IMR-90 (cell line): Measurements from ENCODE around the gene ETFA. TPM values are rescaled to one million over a fixed set of nuclear protein-coding genes. Genes with fewer than 3 reads are reported as not detected.

Experiments
- ATAC-seq: fragments of 200-7000 bp; cut with Tn5 transposase; 2 replicates; pipeline ENCODE4 v1.9.1; 2020; ENCODE audit warnings: low read depth, mild to moderate bottlenecking, moderate library complexity
- BruUV-seq: library from RNA; stranded (reverse); fragments of 400-500 nt; replicated peaks from 2 replicates; lab custom pipeline; 2021; lab: Mats Ljungman, UMichigan
- CTCF ChIA-PET: fragments of 300-600 bp; formaldehyde crosslinking; extraction: SDS; loops from one replicate; lab custom pipeline; 2021; ENCODE audit warnings: antibody characterized with exemption; lab: Yijun Ruan, JAX
- POLR2A ChIA-PET: fragments of 300-600 bp; sonication (Branson Sonifier 250); formaldehyde crosslinking; loops from one replicate; lab custom pipeline; 2022; ENCODE audit warnings: antibody characterized with exemption; ENCODE audit not compliant: unreplicated experiment; lab: Charles Lee
- DNase-seq: peaks from one replicate; pipeline ENCODE4 v3.0.0; 2013
- H2AFZ ChIP-seq: replicated peaks from 2 replicates; pipeline ENCODE3; 2013; ENCODE audit warnings: low read length, mild to moderate bottlenecking; ENCODE audit not compliant: poor library complexity
- H2AK5ac ChIP-seq: 2 replicates; pipeline ENCODE4 v1.6.1; 2013; ENCODE audit warnings: low read depth, low read length, inconsistent platforms
- H2AK9ac ChIP-seq: replicated peaks from 2 replicates; pipeline ENCODE3; 2013; ENCODE audit warnings: mild to moderate bottlenecking, low read depth, low read length, moderate library complexity; ENCODE audit not compliant: poor library complexity
- H2BK120ac ChIP-seq: 2 replicates; pipeline ENCODE4 v1.6.1; 2013; ENCODE audit warnings: low read depth, low read length, inconsistent platforms
- H2BK15ac ChIP-seq: 3 replicates; pipeline ENCODE4 v1.6.1; 2013; ENCODE audit warnings: low read depth, low read length, inconsistent platforms
- H2BK20ac ChIP-seq: 2 replicates; pipeline ENCODE4 v1.6.1; 2013; ENCODE audit warnings: low read depth, mild to moderate bottlenecking, inconsistent platforms, low read length, moderate library complexity
- H2BK5ac ChIP-seq: 2 replicates; pipeline ENCODE4 v1.6.1; 2013; ENCODE audit warnings: mild to moderate bottlenecking, low read depth, low read length, inconsistent platforms; ENCODE audit not compliant: poor library complexity, severe bottlenecking
- H3K14ac ChIP-seq: replicated peaks from 2 replicates; pipeline ENCODE4 v1.6.1; 2013; ENCODE audit warnings: low read depth, low read length, inconsistent platforms
- H3K18ac ChIP-seq: 2 replicates; pipeline ENCODE4 v1.6.1; 2013; ENCODE audit warnings: low read depth, low read length, control low read depth
- H3K23ac ChIP-seq: 2 replicates; pipeline ENCODE4 v1.6.1; 2013; ENCODE audit warnings: low read depth, low read length, inconsistent platforms
- H3K27ac ChIP-seq: 2 replicates; pipeline ENCODE4 v1.5.1; 2013; ENCODE audit warnings: mild to moderate bottlenecking, control low read depth, low read length; ENCODE audit not compliant: insufficient read depth
- H3K27me3 ChIP-seq: 2 replicates; pipeline ENCODE4 v1.6.1; 2013; ENCODE audit warnings: low read length; ENCODE audit not compliant: control insufficient read depth, insufficient read depth
- H3K36me3 ChIP-seq: 2 replicates; pipeline ENCODE4 v1.6.1; 2013; ENCODE audit warnings: low read length, mixed read lengths; ENCODE audit not compliant: control insufficient read depth, insufficient read depth
- H3K4ac ChIP-seq: 2 replicates; pipeline ENCODE4 v1.6.1; 2013; ENCODE audit warnings: low read depth, low read length, inconsistent platforms
- H3K4me1 ChIP-seq: 2 replicates; pipeline ENCODE4 v1.6.1; 2013; ENCODE audit warnings: low read length, mixed read lengths; ENCODE audit not compliant: control insufficient read depth, insufficient read depth
- H3K4me2 ChIP-seq: 2 replicates; pipeline ENCODE4 v1.6.1; 2013; ENCODE audit warnings: low read depth, mild to moderate bottlenecking, control low read depth, low read length, moderate library complexity
- H3K4me3 ChIP-seq: 2 replicates; pipeline ENCODE4 v1.5.1; 2013; ENCODE audit warnings: low read depth, mild to moderate bottlenecking, control low read depth, low read length, moderate library complexity; ENCODE audit not compliant: insufficient read depth
- H3K56ac ChIP-seq: 2 replicates; pipeline ENCODE4 v1.6.1; 2013; ENCODE audit warnings: low read length, inconsistent platforms; ENCODE audit not compliant: insufficient read depth; ENCODE audit errors: extremely low read depth
- H3K79me1 ChIP-seq, 2 experiments: 2 replicates each; pipeline ENCODE4 v1.6.1; 2013; ENCODE audit warnings: low read length in 2 of 2, inconsistent platforms in 1 of 2, low read depth in 1 of 2
- H3K9ac ChIP-seq: 2 replicates; pipeline ENCODE4 v1.6.1; 2013; ENCODE audit warnings: low read depth, low read length, control low read depth
- H3K9me1 ChIP-seq: 2 replicates; pipeline ENCODE4 v1.6.1; 2013; ENCODE audit warnings: low read length, inconsistent platforms; ENCODE audit not compliant: insufficient read depth
- H3K9me3 ChIP-seq: 2 replicates; pipeline ENCODE4 v1.6.1; 2013; ENCODE audit warnings: low read length; ENCODE audit not compliant: control insufficient read depth, insufficient read depth
- H4K20me1 ChIP-seq: 2 replicates; pipeline ENCODE4 v1.6.1; 2013; ENCODE audit warnings: low read length, inconsistent platforms; ENCODE audit not compliant: insufficient read depth
- H4K5ac ChIP-seq: 2 replicates; pipeline ENCODE4 v1.6.1; 2013; ENCODE audit warnings: mild to moderate bottlenecking, low read depth, low read length, control low read depth
- H4K8ac ChIP-seq, 2 experiments: 2 replicates each; pipeline ENCODE4 v1.6.1; 2013; ENCODE audit warnings: low read depth in 2 of 2, low read length in 2 of 2, control low read depth in 1 of 2, inconsistent platforms in 1 of 2
- H4K91ac ChIP-seq: 2 replicates; pipeline ENCODE4 v1.6.1; 2013; ENCODE audit warnings: low read depth, low read length, inconsistent platforms; ENCODE audit not compliant: insufficient read depth
- CHD1 ChIP-seq: IDR thresholded peaks from 2 replicates; pipeline ENCODE4 v1.6.1; 2012; ENCODE audit warnings: low read depth, low read length, improper control_type of control experiment
- FOS ChIP-seq: fragments of 150-350 bp; IDR thresholded peaks from 2 replicates; pipeline ENCODE4 v1.6.1; 2016; ENCODE audit warnings: low read depth, low read length
- MAFK ChIP-seq: IDR thresholded peaks from 2 replicates; pipeline ENCODE4 v1.6.1; 2012; ENCODE audit warnings: low read depth, low read length, improper control_type of control experiment
- MAZ ChIP-seq: IDR thresholded peaks from 2 replicates; pipeline ENCODE4 v1.6.1; 2012; ENCODE audit warnings: low read depth, mild to moderate bottlenecking, low read length, improper control_type of control experiment, moderate library complexity, borderline replicate concordance
- MXI1 ChIP-seq: IDR thresholded peaks from 2 replicates; pipeline ENCODE4 v1.6.1; 2012; ENCODE audit warnings: low read depth, mild to moderate bottlenecking, low read length, moderate library complexity, borderline replicate concordance
- POLR2A ChIP-seq: IDR thresholded peaks from 2 replicates; pipeline ENCODE4 v1.6.1; 2012; ENCODE audit warnings: mild to moderate bottlenecking, low read depth, low read length
- RFX5 ChIP-seq: IDR thresholded peaks from 2 replicates; pipeline ENCODE4 v1.8.0; 2012; ENCODE audit warnings: low read depth, mild to moderate bottlenecking, low read length, moderate library complexity
- SMC3 ChIP-seq: fragments of 150-350 bp; IDR thresholded peaks from 2 replicates; pipeline ENCODE4 v1.6.1; 2016; ENCODE audit warnings: low read depth, mild to moderate bottlenecking, antibody characterized with exemption, low read length, moderate library complexity
- WGBS, 2 experiments: methylation state at CpG; one replicate each; pipeline versions ENCODE4 v1.1.5 to v1.1.7; 2013; ENCODE audit warnings: missing lambda C conversion rate in 2 of 2; ENCODE audit not compliant: insufficient read length in 1 of 2; ENCODE audit errors: extremely low coverage in 2 of 2; 5-methylcytosine and 5-hydroxymethylcytosine counted together
- dilution Hi-C: fragments of 300-500 bp; cut with HindIII; formaldehyde crosslinking; loops from one replicate; pipeline ENCODE4 v1.14.3; 2018; ENCODE audit warnings: low sequenced_read_pairs; ENCODE audit not compliant: unreplicated experiment
- in situ Hi-C: fragments of 300-500 bp; cut with MboI; formaldehyde crosslinking; loops from 3 replicates; pipeline ENCODE4 v1.14.3; 2019; ENCODE audit warnings: low sequenced_read_pairs, inconsistent platforms, mixed read lengths
- intact Hi-C: fragments of 100-400 bp; cut with micrococcal nuclease; formaldehyde crosslinking; loops from 2 replicates; pipeline ENCODE4 v1.10.0; 2022
- polyA plus RNA-seq, 3 experiments: library from polyadenylated mRNA; depleted of rRNA; stranded (reverse); fragments of >200 nt; gene quantifications; 2 replicates each; pipeline ENCODE4 v1.2.3, GENCODE V29; 2012; ENCODE audit warnings: low replicate concordance in 1 of 3
- total RNA-seq: library from RNA; depleted of rRNA; stranded (reverse); fragments of >200 nt; gene quantifications from 2 replicates; pipeline ENCODE4 v1.2.3, GENCODE V29; 2012
- TF ChIP-seq, protein P1 (sequence below): conservative IDR thresholded peaks from 2 replicates; pipeline ENCODE4 v1.5.1; 2012; ENCODE audit warnings: mild to moderate bottlenecking, low read depth, low read length, improper control_type of control experiment
- TF ChIP-seq, protein P2 (sequence below): fragments of 150-350 bp; IDR thresholded peaks from 2 replicates; pipeline ENCODE4 v1.6.1; 2016; ENCODE audit warnings: low read depth, mild to moderate bottlenecking, low read length, moderate library complexity, borderline replicate concordance

ETFA gene
- total and polyA plus RNA-seq, 2 of the 4 experiments (the other 2 are of a cell fraction), result 115 to 172 TPM

DNA sequence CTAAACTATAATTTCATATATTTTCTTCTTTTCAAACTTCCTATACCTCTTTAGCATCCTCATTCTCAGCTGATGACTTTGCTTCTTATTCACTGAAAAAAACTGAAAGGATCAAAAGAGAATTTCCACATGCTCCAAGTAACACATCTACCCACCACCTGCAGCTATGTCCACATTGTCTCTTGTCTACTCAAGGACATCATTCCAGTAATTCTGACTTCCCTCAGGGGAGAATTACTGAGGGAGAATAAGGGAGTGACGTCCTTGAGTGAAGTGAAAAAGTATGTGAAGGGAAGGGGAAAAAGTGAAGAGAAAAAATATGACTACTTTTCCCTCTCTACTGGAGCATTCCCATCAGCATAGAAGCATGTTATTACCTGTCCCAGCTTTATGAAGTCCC, 32.6 kb downstream of the ETFA start:
- no peaks in the 10 kb centered on the region for H3K4me1 ChIP-seq
- H3K14ac ChIP-seq, result no peak overlapping the region
- no peak overlapping the region for H4K91ac ChIP-seq
- H3K56ac ChIP-seq, result no peak overlapping the region
- ChIA-PET CTCF (no interaction called here), POLR2A (no interaction called here)
- intact Hi-C loops (no loop called here), in situ Hi-C loops (no loop called here), dilution Hi-C loops (no loop called here)
- no peak overlapping the region for H2BK120ac ChIP-seq
- no peaks in the 10 kb centered on the region for H3K9me3 ChIP-seq
- H4K20me1 ChIP-seq, result no peaks in the 10 kb centered on the region
- no peak overlapping the region for H2BK20ac ChIP-seq
- BruUV-seq, result no TSS peak
- no peak for TF ChIP-seq SMC3
- TF ChIP-seq MXI1, result no peak
- TF ChIP-seq POLR2A, result no peak
- no peak for TF ChIP-seq MAZ
- TF ChIP-seq, protein P1, sequence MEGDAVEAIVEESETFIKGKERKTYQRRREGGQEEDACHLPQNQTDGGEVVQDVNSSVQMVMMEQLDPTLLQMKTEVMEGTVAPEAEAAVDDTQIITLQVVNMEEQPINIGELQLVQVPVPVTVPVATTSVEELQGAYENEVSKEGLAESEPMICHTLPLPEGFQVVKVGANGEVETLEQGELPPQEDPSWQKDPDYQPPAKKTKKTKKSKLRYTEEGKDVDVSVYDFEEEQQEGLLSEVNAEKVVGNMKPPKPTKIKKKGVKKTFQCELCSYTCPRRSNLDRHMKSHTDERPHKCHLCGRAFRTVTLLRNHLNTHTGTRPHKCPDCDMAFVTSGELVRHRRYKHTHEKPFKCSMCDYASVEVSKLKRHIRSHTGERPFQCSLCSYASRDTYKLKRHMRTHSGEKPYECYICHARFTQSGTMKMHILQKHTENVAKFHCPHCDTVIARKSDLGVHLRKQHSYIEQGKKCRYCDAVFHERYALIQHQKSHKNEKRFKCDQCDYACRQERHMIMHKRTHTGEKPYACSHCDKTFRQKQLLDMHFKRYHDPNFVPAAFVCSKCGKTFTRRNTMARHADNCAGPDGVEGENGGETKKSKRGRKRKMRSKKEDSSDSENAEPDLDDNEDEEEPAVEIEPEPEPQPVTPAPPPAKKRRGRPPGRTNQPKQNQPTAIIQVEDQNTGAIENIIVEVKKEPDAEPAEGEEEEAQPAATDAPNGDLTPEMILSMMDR, result no peak
- no peak for TF ChIP-seq RFX5
- TF ChIP-seq, protein P2, sequence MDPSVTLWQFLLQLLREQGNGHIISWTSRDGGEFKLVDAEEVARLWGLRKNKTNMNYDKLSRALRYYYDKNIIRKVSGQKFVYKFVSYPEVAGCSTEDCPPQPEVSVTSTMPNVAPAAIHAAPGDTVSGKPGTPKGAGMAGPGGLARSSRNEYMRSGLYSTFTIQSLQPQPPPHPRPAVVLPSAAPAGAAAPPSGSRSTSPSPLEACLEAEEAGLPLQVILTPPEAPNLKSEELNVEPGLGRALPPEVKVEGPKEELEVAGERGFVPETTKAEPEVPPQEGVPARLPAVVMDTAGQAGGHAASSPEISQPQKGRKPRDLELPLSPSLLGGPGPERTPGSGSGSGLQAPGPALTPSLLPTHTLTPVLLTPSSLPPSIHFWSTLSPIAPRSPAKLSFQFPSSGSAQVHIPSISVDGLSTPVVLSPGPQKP, result no peak
- TF ChIP-seq FOS, result no peak
- no peak for TF ChIP-seq MAFK
- no peak for TF ChIP-seq CHD1
- H4K5ac ChIP-seq, result no peak overlapping the region
- no peak overlapping the region for H3K4me3 ChIP-seq
- H2AFZ ChIP-seq, result no peak overlapping the region
- no peak overlapping the region for H2AK9ac ChIP-seq
- no peak overlapping the region for H3K4ac ChIP-seq
- H3K4me2 ChIP-seq, result no peak overlapping the region
- no peak overlapping the region for H3K23ac ChIP-seq
- H2BK5ac ChIP-seq, result no peak overlapping the region
- WGBS, 2 experiments, result 100% methylated on average over 1 of the region's 1 CpG; no CpG with 5 or more reads in 1 of the 2 experiments
- H2BK15ac ChIP-seq, result no peak overlapping the region
- H4K8ac ChIP-seq, result no peak overlapping the region
- no peak overlapping the region for H3K9ac ChIP-seq
- H3K27ac ChIP-seq, result no peak overlapping the region
- H3K18ac ChIP-seq, result no peak overlapping the region
- H3K9me1 ChIP-seq, result peaks cover 7% of the 10 kb centered on the region
- no peaks in the 10 kb centered on the region for H3K27me3 ChIP-seq
- H3K36me3 ChIP-seq, result peaks cover 14% of the 10 kb centered on the region
- DNase-seq (no peak), ATAC-seq (no peak)
- H2AK5ac ChIP-seq, result no peak overlapping the region
- H3K79me1 ChIP-seq, result peaks cover 3 to 8% of the 10 kb centered on the region in 2 experiments; a peak in 2 of 4 replicates
